Calu3 (cell line): ENCODE results near the gene IVNS1ABP. TPM values are rescaled to one million over a fixed set of nuclear protein-coding genes. Genes with fewer than 3 reads are reported as not detected.
A peak's percentile ranks its signal among the peaks of the same experiment; 100 is the strongest.

Experiments
- BruUV-seq: library from RNA; stranded (reverse); fragments of 400-500 nt; replicated peaks from 2 replicates; lab custom pipeline; 2021; lab: Mats Ljungman, UMichigan
- CTCF ChIA-PET: fragments of 300-600 bp; sonication (Branson Sonifier 250); formaldehyde crosslinking; loops from one replicate; lab custom pipeline; 2022; ENCODE audit warnings: antibody characterized with exemption; lab: Charles Lee
- DNase-seq: peaks from one replicate; pipeline ENCODE4 v3.0.0; 2022
- H3K27ac Mint-ChIP-seq: one replicate; pipeline ENCODE4 v1.8.0; 2022; ENCODE audit warnings: mixed read lengths; ENCODE audit not compliant: unreplicated experiment
- H3K27me3 Mint-ChIP-seq: one replicate; pipeline ENCODE4 v1.8.0; 2022; ENCODE audit warnings: mixed read lengths; ENCODE audit not compliant: unreplicated experiment
- H3K36me3 Mint-ChIP-seq: one replicate; pipeline ENCODE4 v1.8.0; 2022; ENCODE audit warnings: mild to moderate bottlenecking, moderate library complexity, mixed read lengths; ENCODE audit not compliant: insufficient read depth, unreplicated experiment
- H3K4me1 Mint-ChIP-seq: one replicate; pipeline ENCODE4 v1.8.0; 2022; ENCODE audit warnings: mild to moderate bottlenecking, low read depth, mixed read lengths; ENCODE audit not compliant: unreplicated experiment
- H3K4me3 Mint-ChIP-seq: one replicate; pipeline ENCODE4 v1.8.0; 2022; ENCODE audit warnings: mild to moderate bottlenecking, low read depth, moderate library complexity, mixed read lengths; ENCODE audit not compliant: unreplicated experiment
- H3K9me3 Mint-ChIP-seq: one replicate; pipeline ENCODE4 v1.8.0; 2022; ENCODE audit warnings: low read depth, mixed read lengths; ENCODE audit not compliant: unreplicated experiment
- intact Hi-C: fragments of 100-400 bp; cut with micrococcal nuclease; formaldehyde crosslinking; loops from one replicate; pipeline ENCODE4 v1.10.0; 2022; ENCODE audit not compliant: unreplicated experiment
- total RNA-seq: library from RNA; stranded (reverse); gene quantifications from 2 replicates; pipeline ENCODE4 v1.2.3, GENCODE V29; 2022
- TF ChIP-seq, protein P1 (sequence below): fragments of 200-600 bp; IDR thresholded peaks from one replicate; pipeline ENCODE4 v1.8.0; 2022; ENCODE audit warnings: antibody characterized with exemption; ENCODE audit not compliant: unreplicated experiment

The IVNS1ABP gene
- total RNA-seq, 1 experiment from 2014 or later = 135 TPM

DNA sequence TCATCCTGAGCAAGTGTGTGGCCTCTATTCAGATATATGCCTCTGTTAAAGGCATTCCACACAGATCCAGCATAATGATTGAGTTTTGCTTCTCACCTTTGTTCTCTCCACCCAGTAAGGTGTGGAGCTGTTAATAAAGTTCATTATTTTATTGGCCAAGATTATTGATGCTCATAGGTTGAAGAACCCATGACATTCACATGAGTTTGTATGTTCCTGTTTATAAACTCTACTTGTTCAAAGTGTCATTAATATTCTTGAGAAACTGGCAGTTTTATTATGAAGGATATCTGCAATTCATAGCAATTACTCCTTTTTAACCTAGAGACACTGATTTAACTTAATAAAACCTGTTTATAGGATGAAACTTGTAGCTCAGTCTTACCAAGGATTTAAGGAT is 22.0 kb downstream of the IVNS1ABP start:
- no peak overlapping the region for H3K27ac Mint-ChIP-seq

DNA sequence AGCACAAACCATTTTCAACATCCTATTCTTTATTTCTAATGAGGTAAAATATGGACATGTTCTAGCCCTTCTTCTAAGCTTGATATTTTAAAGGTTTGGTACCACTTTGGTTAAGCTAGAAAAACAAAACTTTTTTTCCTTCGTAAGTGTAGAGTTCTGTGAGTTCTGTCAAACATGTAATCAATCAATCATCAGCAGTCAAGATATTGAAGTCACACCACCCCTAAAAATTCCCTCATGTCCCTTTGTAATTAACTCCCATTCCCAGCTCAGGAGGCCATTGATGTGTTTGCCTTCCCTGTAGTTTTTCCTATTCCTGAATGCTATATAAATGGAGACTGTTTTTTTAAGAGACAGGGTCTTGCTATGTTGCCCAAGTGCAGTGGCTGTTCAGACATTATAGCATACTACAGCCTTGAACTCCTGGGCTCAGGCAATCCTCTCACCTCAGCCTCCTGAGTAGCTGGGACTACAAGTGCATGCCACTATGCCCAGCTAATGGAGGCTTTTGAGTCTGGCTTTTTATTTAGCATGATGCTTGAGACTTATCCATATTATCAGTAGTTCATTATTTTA is 23.0 kb downstream of the IVNS1ABP start:
- H3K4me1 Mint-ChIP-seq = no peaks in the 10 kb centered on the region
- peak overlapping the region; percentile 63 for H3K27ac Mint-ChIP-seq
- intact Hi-C loops = no loop called here
- TF ChIP-seq, protein P1, sequence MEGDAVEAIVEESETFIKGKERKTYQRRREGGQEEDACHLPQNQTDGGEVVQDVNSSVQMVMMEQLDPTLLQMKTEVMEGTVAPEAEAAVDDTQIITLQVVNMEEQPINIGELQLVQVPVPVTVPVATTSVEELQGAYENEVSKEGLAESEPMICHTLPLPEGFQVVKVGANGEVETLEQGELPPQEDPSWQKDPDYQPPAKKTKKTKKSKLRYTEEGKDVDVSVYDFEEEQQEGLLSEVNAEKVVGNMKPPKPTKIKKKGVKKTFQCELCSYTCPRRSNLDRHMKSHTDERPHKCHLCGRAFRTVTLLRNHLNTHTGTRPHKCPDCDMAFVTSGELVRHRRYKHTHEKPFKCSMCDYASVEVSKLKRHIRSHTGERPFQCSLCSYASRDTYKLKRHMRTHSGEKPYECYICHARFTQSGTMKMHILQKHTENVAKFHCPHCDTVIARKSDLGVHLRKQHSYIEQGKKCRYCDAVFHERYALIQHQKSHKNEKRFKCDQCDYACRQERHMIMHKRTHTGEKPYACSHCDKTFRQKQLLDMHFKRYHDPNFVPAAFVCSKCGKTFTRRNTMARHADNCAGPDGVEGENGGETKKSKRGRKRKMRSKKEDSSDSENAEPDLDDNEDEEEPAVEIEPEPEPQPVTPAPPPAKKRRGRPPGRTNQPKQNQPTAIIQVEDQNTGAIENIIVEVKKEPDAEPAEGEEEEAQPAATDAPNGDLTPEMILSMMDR = no peak
- no peaks in the 10 kb centered on the region for H3K9me3 Mint-ChIP-seq
- no peaks in the 10 kb centered on the region for H3K27me3 Mint-ChIP-seq
- no peak for DNase-seq
- BruUV-seq = no TSS peak
- H3K4me3 Mint-ChIP-seq = no peak overlapping the region
- CTCF ChIA-PET = no interaction called here
- H3K36me3 Mint-ChIP-seq = peaks cover 56% of the 10 kb centered on the region

More for the DNA sequence above, 22.0 kb downstream of the IVNS1ABP start:
- no TSS peak for BruUV-seq
- DNase-seq = no peak
- Mint-ChIP-seq H3K27me3 (no peaks in the 10 kb centered on the region), H3K4me1 (no peaks in the 10 kb centered on the region), H3K9me3 (no peaks in the 10 kb centered on the region), H3K36me3 (peaks cover 56% of the 10 kb centered on the region), H3K4me3 (no peak overlapping the region)
- CTCF ChIA-PET = interaction anchor here (0.6 kb wide), 1 partner anchor 250 kb away, joined by 5 read pairs; the partner anchor contains the start of gene RNF2
- intact Hi-C loops = no loop called here
- TF ChIP-seq, protein P1 = no peak

DNA sequence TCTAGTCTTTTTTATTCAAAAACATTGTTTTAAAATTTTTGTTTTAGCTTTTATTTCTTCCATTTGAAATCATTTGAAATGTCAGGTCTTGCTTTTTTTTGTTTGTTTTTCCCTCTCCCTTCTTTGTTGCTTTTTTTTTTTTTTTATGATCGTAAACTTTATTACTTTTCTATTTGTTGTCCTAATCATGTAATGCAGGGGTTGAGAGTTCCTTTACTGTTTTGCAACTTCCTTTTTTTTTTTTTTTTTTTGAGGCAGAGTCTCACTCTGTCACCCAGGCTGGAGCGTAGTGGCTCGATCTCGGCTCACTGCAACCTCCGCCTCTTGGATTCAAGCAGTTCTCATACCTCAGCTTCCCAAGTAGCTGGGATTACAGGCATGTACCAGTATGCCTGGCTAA is 24.8 kb downstream of the IVNS1ABP start:
- no peak overlapping the region for H3K27ac Mint-ChIP-seq
- BruUV-seq = no TSS peak
- intact Hi-C loops = no loop called here
- no peaks in the 10 kb centered on the region for H3K4me1 Mint-ChIP-seq
- TF ChIP-seq, protein P1 = no peak
- DNase-seq = no peak
- no peak overlapping the region for H3K4me3 Mint-ChIP-seq
- H3K27me3 Mint-ChIP-seq = no peaks in the 10 kb centered on the region
- H3K9me3 Mint-ChIP-seq = peaks cover under 1% of the 10 kb centered on the region
- H3K36me3 Mint-ChIP-seq = peaks cover 43% of the 10 kb centered on the region
- CTCF ChIA-PET = interaction anchor here (0.7 kb wide), 1 partner anchor 95 kb away, joined by 3 read pairs; no protein-coding TSS in a partner anchor

DNA sequence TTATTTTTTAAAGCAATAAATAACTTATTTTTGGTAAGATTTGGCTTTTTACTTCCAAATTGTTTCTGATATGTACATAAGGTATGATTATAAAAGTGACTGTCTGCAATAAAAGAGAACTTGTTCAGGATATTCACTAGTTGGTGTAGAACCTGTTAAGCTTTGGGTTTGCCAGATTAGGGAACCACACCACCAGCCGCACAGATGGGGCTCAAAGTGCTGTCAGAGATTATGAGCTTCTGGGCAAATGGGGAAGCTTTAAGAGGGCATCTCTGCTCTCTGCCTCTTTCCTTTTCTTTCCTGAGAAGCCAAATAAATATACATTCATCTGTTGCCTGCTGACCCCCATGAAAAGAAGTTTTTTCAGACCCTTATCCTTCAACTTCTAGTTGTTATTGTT is 25.4 kb downstream of the IVNS1ABP start:
- intact Hi-C loops = no loop called here
- BruUV-seq = no TSS peak
- CTCF ChIA-PET = interaction anchor here (0.7 kb wide), 1 partner anchor 96 kb away, joined by 3 read pairs; no protein-coding TSS in a partner anchor

More for the DNA sequence above, 25.4 kb downstream of the IVNS1ABP start:
- peaks cover 42% of the 10 kb centered on the region for H3K36me3 Mint-ChIP-seq
- TF ChIP-seq, protein P1 = no peak
- no peak overlapping the region for H3K4me3 Mint-ChIP-seq
- H3K27ac Mint-ChIP-seq = no peak overlapping the region
- no peaks in the 10 kb centered on the region for H3K27me3 Mint-ChIP-seq
- H3K4me1 Mint-ChIP-seq = no peaks in the 10 kb centered on the region
- peaks cover 2% of the 10 kb centered on the region for H3K9me3 Mint-ChIP-seq
- DNase-seq = no peak
